ENCODE measurements around the gene TNS3.

The TNS3 gene

GRCh38 chr7:47455872-47456185 lies 126.1 kb downstream of the TNS3 start:
- TF ChIP-seq CTCF (IDR thresholded peaks at IDR 0.05; ENCODE audit: low read depth, low read length): no peak

GRCh38 chr7:47454974-47455871 lies 126.7 kb downstream of the TNS3 start:
- TF ChIP-seq CTCF (IDR thresholded peaks at IDR 0.05; ENCODE audit: low read depth, low read length): no peak
- H3K4me3 ChIP-seq (ENCODE audit: low read depth, low read length): no peak overlapping the region

More at GRCh38 chr7:47455872-47456185, 126.1 kb downstream of the TNS3 start:
- no peak overlapping the region for H3K4me3 ChIP-seq (ENCODE audit: low read depth, low read length)

GRCh38 chr7:47454069-47454973 lies 127.6 kb downstream of the TNS3 start:
- no peak overlapping the region for H3K4me3 ChIP-seq (ENCODE audit: low read depth, low read length)
- TF ChIP-seq CTCF (IDR thresholded peaks at IDR 0.05; ENCODE audit: low read depth, low read length): no peak

- no peak for TF ChIP-seq CTCF (IDR thresholded peaks at IDR 0.05; ENCODE audit: low read depth, low read length)
- H3K4me3 ChIP-seq (ENCODE audit: low read depth, low read length): 0 out of 2 replicates have a peak overlapping the region, but pooled peaks have one; percentile 14
Measured at GRCh38 chr7:47453093-47454061, 128.5 kb downstream of the TNS3 start.

GRCh38 chr7:47452715-47453092 lies 129.2 kb downstream of the TNS3 start:
- 0 out of 2 replicates have a peak overlapping the region, but pooled peaks have one; percentile 7 for H3K4me3 ChIP-seq (ENCODE audit: low read depth, low read length)
- no peak for TF ChIP-seq CTCF (IDR thresholded peaks at IDR 0.05; ENCODE audit: low read depth, low read length)

GRCh38 chr7:47452295-47452694 lies 129.6 kb downstream of the TNS3 start:
- no peak for TF ChIP-seq CTCF (IDR thresholded peaks at IDR 0.05; ENCODE audit: low read depth, low read length)
- H3K4me3 ChIP-seq (ENCODE audit: low read depth, low read length): no peak overlapping the region

All from WI38 (cell line).